Measurements from ENCODE around the gene ASB1. TPM values are rescaled to one million over a fixed set of nuclear protein-coding genes. Genes with fewer than 3 reads are reported as not detected.

ASB1 gene
- total RNA-seq, 1 donor from 2014 or later, result 35.2 TPM

DNA sequence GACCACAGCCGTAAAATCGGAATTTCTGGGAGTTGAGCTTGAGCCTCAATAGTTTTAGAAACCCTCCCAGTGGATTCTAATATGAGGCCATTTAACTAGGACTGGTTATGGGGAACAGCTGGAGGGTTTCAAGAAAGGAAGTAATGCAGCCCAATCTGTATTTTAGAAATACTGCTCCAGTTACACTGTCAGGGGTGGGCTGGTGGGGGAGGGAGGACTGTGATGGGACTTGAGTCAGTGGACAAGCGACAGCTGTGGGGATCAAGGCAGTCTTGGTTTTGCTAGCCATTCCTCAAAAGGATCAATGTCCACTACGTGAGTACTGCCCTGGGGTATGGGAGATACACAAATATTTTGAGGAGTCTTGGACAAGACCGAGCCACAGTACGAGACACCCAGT, 34.8 kb downstream of the ASB1 start:
- Mint-ChIP-seq H3K4me3 (no peak overlapping the region), H3K9me3 (peaks cover 3% of the 10 kb centered on the region), H3K36me3 (ENCODE audit: low read depth) (no peaks in the 10 kb centered on the region), H3K27me3 (ENCODE audit: insufficient read depth) (peaks cover 12% of the 10 kb centered on the region), H3K4me1 (ENCODE audit: low read depth) (no peaks in the 10 kb centered on the region), H3K27ac (no peak overlapping the region)
- intact Hi-C loops (cut with micrococcal nuclease), result no loop called here
- DNase-seq (ENCODE audit: low spot score), result no peak

- Mint-ChIP-seq H3K27me3 (ENCODE audit: insufficient read depth) (peaks cover 11% of the 10 kb centered on the region), H3K27ac (no peak overlapping the region), H3K9me3 (no peaks in the 10 kb centered on the region), H3K4me3 (no peak overlapping the region), H3K4me1 (ENCODE audit: low read depth) (no peaks in the 10 kb centered on the region), H3K36me3 (ENCODE audit: low read depth) (no peaks in the 10 kb centered on the region)
- DNase-seq (ENCODE audit: low spot score), result no peak
- intact Hi-C loops (cut with micrococcal nuclease), result loop anchor here (2.0 kb wide), 1 partner anchor 35 kb away; the partner anchor contains the start of gene ASB1
Measured at GRCh38 chr2:238461916-238462315, 35.2 kb downstream of the ASB1 start.

GRCh38 chr2:238462782-238463396, 36.2 kb downstream of the ASB1 start:
- no peak for DNase-seq (ENCODE audit: low spot score)
- H3K4me1 Mint-ChIP-seq (ENCODE audit: low read depth), result no peaks in the 10 kb centered on the region
- no peak overlapping the region for H3K27ac Mint-ChIP-seq
- peaks cover 7% of the 10 kb centered on the region for H3K27me3 Mint-ChIP-seq (ENCODE audit: insufficient read depth)
- H3K36me3 Mint-ChIP-seq (ENCODE audit: low read depth), result no peaks in the 10 kb centered on the region
- intact Hi-C loops (cut with micrococcal nuclease), result loop anchor here (1.0 to 2.0 kb wide), 3 partner anchors 36 to 106 kb away; partner anchors contain the start of gene ASB1
- H3K4me3 Mint-ChIP-seq, result no peak overlapping the region
- no peaks in the 10 kb centered on the region for H3K9me3 Mint-ChIP-seq

GRCh38 chr2:238464389-238464788, 37.7 kb downstream of the ASB1 start:
- H3K27me3 Mint-ChIP-seq (ENCODE audit: insufficient read depth), result peaks cover 15% of the 10 kb centered on the region
- no peaks in the 10 kb centered on the region for H3K36me3 Mint-ChIP-seq (ENCODE audit: low read depth)
- H3K27ac Mint-ChIP-seq, result no peak overlapping the region
- H3K4me3 Mint-ChIP-seq, result no peak overlapping the region
- intact Hi-C loops (cut with micrococcal nuclease), result no loop called here
- no peaks in the 10 kb centered on the region for H3K4me1 Mint-ChIP-seq (ENCODE audit: low read depth)
- peaks cover 6% of the 10 kb centered on the region for H3K9me3 Mint-ChIP-seq
- DNase-seq (ENCODE audit: low spot score), result no peak

DNA sequence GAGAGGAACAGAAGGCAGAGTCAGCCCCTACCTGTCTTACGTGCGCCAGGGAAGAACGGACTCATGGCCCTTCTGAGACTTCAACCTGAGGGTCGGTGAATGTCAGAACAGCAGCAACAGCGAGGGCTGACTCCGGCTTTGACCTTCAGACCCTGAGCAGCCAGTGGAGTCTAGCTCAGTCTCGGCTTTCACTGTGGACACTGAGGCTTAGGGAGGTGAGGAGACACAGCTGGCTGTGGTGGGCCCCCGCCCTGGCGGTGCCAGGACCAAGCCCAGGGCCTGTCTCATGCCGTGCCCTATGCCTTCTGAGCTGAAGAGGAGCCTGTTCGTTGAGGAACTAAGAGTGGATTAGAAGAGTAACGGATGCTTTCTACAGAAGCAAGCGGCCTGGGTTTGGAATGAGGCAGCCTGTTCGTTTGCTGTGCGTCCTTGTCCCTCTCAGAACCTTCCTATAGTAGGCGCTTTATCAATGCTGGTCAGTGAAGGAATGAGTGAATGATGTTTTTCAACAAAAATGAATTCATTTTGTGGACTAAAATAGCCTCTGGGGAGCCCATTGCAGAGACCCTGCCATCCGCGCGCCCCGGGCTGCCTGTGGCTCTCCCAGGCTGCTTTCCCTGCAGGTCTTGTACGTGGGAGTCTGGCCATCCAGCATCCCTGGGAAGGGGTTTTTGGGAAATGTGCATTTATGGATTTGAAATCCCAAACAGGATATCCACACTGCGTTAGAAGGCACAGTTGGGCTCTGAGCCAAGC, 38.9 kb downstream of the ASB1 start:
- Mint-ChIP-seq H3K27ac (no peak overlapping the region), H3K4me1 (ENCODE audit: low read depth) (no peaks in the 10 kb centered on the region), H3K4me3 (no peak overlapping the region), H3K9me3 (peaks cover 6% of the 10 kb centered on the region), H3K36me3 (ENCODE audit: low read depth) (no peaks in the 10 kb centered on the region), H3K27me3 (ENCODE audit: insufficient read depth) (peaks cover 10% of the 10 kb centered on the region)
- intact Hi-C loops (cut with micrococcal nuclease), result no loop called here
- DNase-seq (ENCODE audit: low spot score), result no peak

DNA sequence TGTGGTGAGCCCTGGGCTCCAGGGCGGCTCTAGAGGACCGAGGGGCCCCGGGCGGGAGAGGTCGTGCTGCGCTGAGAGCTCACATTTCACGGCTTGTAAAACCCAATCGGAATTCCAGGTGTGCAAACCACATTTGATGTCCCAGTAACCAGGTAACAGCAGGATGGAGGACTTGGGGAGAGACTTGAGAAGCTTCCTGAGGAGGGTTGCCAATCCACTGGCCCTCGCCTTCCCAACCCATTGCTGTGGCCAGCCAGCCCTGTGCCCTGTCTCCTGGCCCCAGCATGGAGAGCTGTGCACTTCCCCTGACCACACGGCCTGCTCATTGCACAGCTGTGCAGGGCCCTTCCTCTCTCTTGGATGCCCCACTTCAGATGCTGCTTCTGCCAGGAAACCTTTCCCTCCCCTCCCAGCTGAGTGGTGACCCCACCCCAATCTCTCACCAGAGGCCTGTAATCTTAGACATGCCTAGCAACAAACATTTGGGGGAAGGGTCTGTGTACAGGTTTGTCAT, 39.6 kb downstream of the ASB1 start:
- H3K9me3 Mint-ChIP-seq, result peaks cover 8% of the 10 kb centered on the region
- H3K4me1 Mint-ChIP-seq (ENCODE audit: low read depth), result no peaks in the 10 kb centered on the region
- H3K36me3 Mint-ChIP-seq (ENCODE audit: low read depth), result no peaks in the 10 kb centered on the region
- no peak overlapping the region for H3K27ac Mint-ChIP-seq
- DNase-seq (ENCODE audit: low spot score), result no peak
- H3K27me3 Mint-ChIP-seq (ENCODE audit: insufficient read depth), result peaks cover 13% of the 10 kb centered on the region
- intact Hi-C loops (cut with micrococcal nuclease), result no loop called here
- H3K4me3 Mint-ChIP-seq, result no peak overlapping the region

DNA sequence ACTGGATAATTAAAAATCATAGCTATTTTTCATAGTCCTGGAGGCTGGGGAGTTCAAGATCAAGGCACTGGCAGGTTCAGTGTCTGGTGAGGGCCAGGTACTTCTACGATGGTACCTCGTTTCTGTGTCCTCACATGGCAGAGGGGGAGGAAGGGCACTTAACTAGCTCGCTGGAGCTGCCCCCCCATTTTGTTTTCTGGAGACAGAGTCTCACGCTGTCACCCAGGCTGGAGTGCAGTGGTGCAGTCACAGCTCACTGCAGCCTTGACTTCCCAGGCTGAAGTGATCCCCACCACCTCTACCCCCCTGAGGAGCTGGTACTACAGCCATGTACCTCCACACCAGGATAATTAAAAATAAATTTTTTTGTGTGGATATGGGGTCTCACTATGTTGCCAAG, 40.3 kb downstream of the ASB1 start:
- Mint-ChIP-seq H3K27ac (no peak overlapping the region), H3K36me3 (ENCODE audit: low read depth) (no peaks in the 10 kb centered on the region), H3K4me3 (no peak overlapping the region), H3K27me3 (ENCODE audit: insufficient read depth) (peaks cover 13% of the 10 kb centered on the region), H3K9me3 (peaks cover 12% of the 10 kb centered on the region), H3K4me1 (ENCODE audit: low read depth) (no peaks in the 10 kb centered on the region)
- intact Hi-C loops (cut with micrococcal nuclease), result no loop called here
- DNase-seq (ENCODE audit: low spot score), result no peak

DNA sequence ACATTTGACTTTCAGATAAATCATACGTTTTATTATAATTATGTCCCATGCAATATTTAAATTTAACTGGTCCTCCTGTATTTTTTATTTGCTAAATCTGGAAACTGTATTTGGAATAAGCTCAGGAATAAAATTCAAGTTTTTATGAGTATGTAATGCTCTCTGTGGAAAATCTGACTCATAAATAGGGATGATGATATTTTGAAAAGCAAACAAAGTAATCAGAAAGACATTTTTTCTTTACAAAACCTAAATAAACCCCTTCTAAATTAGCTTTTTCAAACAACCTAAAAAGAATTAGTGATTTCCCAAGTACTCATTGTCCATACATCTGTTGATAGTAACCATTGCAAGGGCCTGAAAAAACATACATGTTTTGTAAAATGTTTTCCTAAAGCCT, 41.1 kb downstream of the ASB1 start:
- Mint-ChIP-seq H3K4me3 (no peak overlapping the region), H3K9me3 (peaks cover 20% of the 10 kb centered on the region), H3K36me3 (ENCODE audit: low read depth) (no peaks in the 10 kb centered on the region), H3K27ac (no peak overlapping the region), H3K27me3 (ENCODE audit: insufficient read depth) (peaks cover 18% of the 10 kb centered on the region), H3K4me1 (ENCODE audit: low read depth) (no peaks in the 10 kb centered on the region)
- no peak for DNase-seq (ENCODE audit: low spot score)
- intact Hi-C loops (cut with micrococcal nuclease), result no loop called here

DNA sequence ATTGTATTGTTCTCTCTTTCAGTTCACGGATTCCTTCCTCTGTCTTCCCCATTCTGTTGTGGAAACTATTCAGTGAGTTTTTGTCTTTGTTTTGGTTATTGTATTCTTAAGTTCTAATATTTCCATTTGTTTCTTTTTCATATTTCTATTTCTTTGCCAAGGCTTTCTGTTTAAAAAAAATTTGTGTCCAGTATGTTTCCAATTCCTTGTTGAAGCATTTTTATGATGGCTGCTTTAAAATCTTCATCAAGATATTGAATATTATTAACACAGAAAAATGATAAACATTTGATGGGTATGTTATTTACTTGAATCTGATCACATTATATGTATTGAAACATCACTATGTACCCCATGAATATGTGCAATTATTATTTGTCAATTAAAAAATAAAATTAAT, 42.4 kb downstream of the ASB1 start:
- no peak overlapping the region for H3K4me3 Mint-ChIP-seq
- no peaks in the 10 kb centered on the region for H3K36me3 Mint-ChIP-seq (ENCODE audit: low read depth)
- H3K27ac Mint-ChIP-seq, result no peak overlapping the region
- intact Hi-C loops (cut with micrococcal nuclease), result no loop called here
- peaks cover 18% of the 10 kb centered on the region for H3K27me3 Mint-ChIP-seq (ENCODE audit: insufficient read depth)
- no peaks in the 10 kb centered on the region for H3K4me1 Mint-ChIP-seq (ENCODE audit: low read depth)
- DNase-seq (ENCODE audit: low spot score), result no peak
- peaks cover 32% of the 10 kb centered on the region for H3K9me3 Mint-ChIP-seq

DNA sequence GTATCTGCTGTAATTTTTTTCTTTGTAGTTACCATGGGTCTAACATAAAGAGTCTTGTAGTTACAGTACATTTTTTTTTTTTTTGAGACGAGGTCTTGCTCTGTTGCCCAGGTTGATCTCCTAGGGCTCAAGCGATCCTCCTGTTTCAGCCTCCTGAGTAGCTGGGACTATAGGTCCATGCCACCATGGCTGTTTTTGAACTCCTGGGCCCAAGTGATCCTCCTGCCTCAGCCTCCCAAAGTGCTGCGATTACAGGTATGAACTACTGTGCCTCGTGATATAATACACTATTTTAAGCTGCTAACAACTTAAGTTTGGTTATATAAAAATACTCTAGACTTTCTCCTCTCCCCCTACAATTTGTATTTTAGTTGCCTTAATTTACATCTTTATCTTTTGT, 46.3 kb downstream of the ASB1 start:
- intact Hi-C loops (cut with micrococcal nuclease), result no loop called here

GRCh38 chr2:238473523-238473922, 46.8 kb downstream of the ASB1 start:
- no peaks in the 10 kb centered on the region for H3K4me1 Mint-ChIP-seq (ENCODE audit: low read depth)
- H3K27ac Mint-ChIP-seq, result no peak overlapping the region
- no peak overlapping the region for H3K4me3 Mint-ChIP-seq
- intact Hi-C loops (cut with micrococcal nuclease), result no loop called here
- H3K36me3 Mint-ChIP-seq (ENCODE audit: low read depth), result no peaks in the 10 kb centered on the region
- H3K9me3 Mint-ChIP-seq, result peaks cover 40% of the 10 kb centered on the region
- peaks cover 18% of the 10 kb centered on the region for H3K27me3 Mint-ChIP-seq (ENCODE audit: insufficient read depth)
- DNase-seq (ENCODE audit: low spot score), result no peak

More for the DNA sequence above, 46.3 kb downstream of the ASB1 start:
- H3K27ac Mint-ChIP-seq, result no peak overlapping the region
- no peak overlapping the region for H3K4me3 Mint-ChIP-seq
- no peaks in the 10 kb centered on the region for H3K36me3 Mint-ChIP-seq (ENCODE audit: low read depth)
- H3K9me3 Mint-ChIP-seq, result peaks cover 36% of the 10 kb centered on the region
- DNase-seq (ENCODE audit: low spot score), result no peak
- peaks cover 19% of the 10 kb centered on the region for H3K27me3 Mint-ChIP-seq (ENCODE audit: insufficient read depth)
- no peaks in the 10 kb centered on the region for H3K4me1 Mint-ChIP-seq (ENCODE audit: low read depth)

DNA sequence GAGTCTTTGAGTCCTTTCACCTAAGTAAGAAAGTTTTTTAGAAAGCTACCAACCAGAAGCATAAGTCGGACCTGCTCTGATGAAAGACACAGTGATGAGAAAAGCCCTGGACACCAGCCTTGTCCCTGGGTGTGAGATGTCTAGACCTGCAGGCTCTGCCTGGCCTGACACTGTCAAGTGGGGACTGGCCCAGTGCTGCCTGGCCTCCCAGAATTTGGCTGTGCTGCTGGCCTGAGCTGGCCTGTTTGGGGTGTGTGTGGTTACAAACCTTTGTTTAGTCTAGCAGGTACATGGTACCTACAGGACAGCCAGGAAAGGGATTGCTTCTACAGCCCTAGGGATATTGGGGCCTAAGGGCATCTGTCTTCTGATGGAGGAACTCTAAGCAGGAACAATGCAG, 48.3 kb downstream of the ASB1 start:
- H3K27me3 Mint-ChIP-seq (ENCODE audit: insufficient read depth), result peaks cover 11% of the 10 kb centered on the region
- H3K9me3 Mint-ChIP-seq, result peaks cover 36% of the 10 kb centered on the region
- H3K4me1 Mint-ChIP-seq (ENCODE audit: low read depth), result no peaks in the 10 kb centered on the region
- no peak overlapping the region for H3K27ac Mint-ChIP-seq
- H3K36me3 Mint-ChIP-seq (ENCODE audit: low read depth), result no peaks in the 10 kb centered on the region
- no peak for DNase-seq (ENCODE audit: low spot score)
- no peak overlapping the region for H3K4me3 Mint-ChIP-seq
- intact Hi-C loops (cut with micrococcal nuclease), result no loop called here

DNA sequence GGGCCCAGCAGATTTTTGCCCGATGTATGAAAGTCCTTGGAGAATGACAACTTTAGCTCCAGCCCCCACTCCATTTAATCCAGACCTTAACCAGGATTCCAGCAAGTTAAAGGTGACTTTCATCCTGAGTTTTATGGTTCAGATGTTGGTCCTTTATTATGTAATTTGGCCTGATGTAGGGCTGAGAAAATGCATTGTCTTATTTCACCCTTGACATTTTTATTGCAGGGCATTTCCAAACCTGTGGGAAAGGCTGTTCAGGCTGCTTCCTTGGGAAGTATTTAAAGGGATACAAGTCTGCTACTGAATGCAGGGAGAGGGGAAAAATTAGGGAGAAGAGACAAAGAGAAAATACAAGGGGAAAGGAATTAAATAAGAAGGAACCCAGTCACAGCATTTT, 48.8 kb downstream of the ASB1 start:
- Mint-ChIP-seq H3K9me3 (peaks cover 42% of the 10 kb centered on the region), H3K27ac (no peak overlapping the region), H3K4me3 (no peak overlapping the region), H3K27me3 (ENCODE audit: insufficient read depth) (peaks cover 11% of the 10 kb centered on the region), H3K36me3 (ENCODE audit: low read depth) (no peaks in the 10 kb centered on the region), H3K4me1 (ENCODE audit: low read depth) (no peaks in the 10 kb centered on the region)
- intact Hi-C loops (cut with micrococcal nuclease), result no loop called here
- no peak for DNase-seq (ENCODE audit: low spot score)

Data from activated T-helper 1 cell treated with anti-CD3 and anti-CD28 coated beads, Interleukin-12 subunit alpha, Interleukin-12 subunit beta, Interleukin-2, Interleukin-4 antibody, amounts not matched to agents 30 ng/mL and 10 ng/mL and 1 ng/mL, durations not matched to agents 14 hours and 24 hours and 36 hours (primary cell).